ENCODE data around the gene ERLEC1. TPM values are rescaled to one million over a fixed set of nuclear protein-coding genes. Genes with fewer than 3 reads are reported as not detected.

ERLEC1 gene
- total RNA-seq, 1 donor from 2014 or later, result 150 TPM

DNA sequence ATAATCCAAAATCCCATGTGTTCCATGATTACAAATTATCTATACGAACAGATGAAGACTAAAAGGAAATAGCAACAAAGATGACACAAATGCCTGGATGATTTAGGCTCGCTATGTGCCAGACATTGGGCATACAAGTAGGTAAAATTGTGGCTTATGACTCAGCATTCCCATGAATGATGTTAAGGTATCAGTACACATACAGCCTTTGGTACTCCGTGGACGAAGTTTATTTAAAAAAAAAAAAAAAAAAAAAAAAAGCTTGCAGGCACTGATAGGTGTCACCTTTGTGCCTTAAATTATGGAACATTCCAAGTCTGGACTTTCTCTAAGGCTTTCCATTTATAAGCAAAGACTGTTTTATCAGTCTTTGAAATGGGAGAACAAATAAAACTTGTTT, 16.6 kb upstream of the ERLEC1 start:
- Histone ChIP-seq H3K36me3 (peaks cover 0 to 2% of the 10 kb centered on the region in 2 donors), H3K27me3 (no peaks in the 10 kb centered on the region), H3K4me1 (peaks cover 0 to 3% of the 10 kb centered on the region in 2 donors), H3K9me3 (no peaks in the 10 kb centered on the region), H3K4me3 (no peak overlapping the region), H3K27ac (no peak overlapping the region)
- DNase-seq (ENCODE audit: low spot score in 2 of 2), result no peak
- TF ChIP-seq, protein P1, sequence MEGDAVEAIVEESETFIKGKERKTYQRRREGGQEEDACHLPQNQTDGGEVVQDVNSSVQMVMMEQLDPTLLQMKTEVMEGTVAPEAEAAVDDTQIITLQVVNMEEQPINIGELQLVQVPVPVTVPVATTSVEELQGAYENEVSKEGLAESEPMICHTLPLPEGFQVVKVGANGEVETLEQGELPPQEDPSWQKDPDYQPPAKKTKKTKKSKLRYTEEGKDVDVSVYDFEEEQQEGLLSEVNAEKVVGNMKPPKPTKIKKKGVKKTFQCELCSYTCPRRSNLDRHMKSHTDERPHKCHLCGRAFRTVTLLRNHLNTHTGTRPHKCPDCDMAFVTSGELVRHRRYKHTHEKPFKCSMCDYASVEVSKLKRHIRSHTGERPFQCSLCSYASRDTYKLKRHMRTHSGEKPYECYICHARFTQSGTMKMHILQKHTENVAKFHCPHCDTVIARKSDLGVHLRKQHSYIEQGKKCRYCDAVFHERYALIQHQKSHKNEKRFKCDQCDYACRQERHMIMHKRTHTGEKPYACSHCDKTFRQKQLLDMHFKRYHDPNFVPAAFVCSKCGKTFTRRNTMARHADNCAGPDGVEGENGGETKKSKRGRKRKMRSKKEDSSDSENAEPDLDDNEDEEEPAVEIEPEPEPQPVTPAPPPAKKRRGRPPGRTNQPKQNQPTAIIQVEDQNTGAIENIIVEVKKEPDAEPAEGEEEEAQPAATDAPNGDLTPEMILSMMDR (IDR thresholded peaks at IDR 0.05), result no peak
- intact Hi-C loops (cut with DNase I), result no loop called here

DNA sequence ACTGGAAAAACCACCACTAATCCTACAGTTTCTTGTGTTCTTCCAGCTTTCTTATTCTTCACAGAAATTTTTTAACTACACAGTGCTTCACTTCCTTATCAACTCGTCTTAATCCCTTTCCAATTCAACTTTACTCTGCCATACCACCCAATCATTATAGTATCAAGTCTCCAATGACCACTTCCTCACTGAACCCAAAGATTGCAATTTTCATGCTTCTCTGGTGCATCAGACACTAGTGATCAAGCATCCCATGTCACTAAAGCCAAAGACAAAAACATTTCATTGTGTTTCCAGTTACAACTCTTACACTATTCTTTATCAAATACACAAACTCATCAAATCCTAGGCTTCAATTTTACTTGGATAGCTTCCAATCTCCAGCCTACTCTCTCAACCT, 9.7 kb upstream of the ERLEC1 start:
- no peaks in the 10 kb centered on the region for H3K9me3 ChIP-seq
- no peaks in the 10 kb centered on the region for H3K4me1 ChIP-seq
- no peak for DNase-seq (ENCODE audit: low spot score in 2 of 2)
- H3K4me3 ChIP-seq, result no peak overlapping the region
- TF ChIP-seq, protein P1 (IDR thresholded peaks at IDR 0.05), result no peak
- H3K27ac ChIP-seq, result no peak overlapping the region
- peaks cover 0 to 7% of the 10 kb centered on the region in 2 donors for H3K36me3 ChIP-seq
- intact Hi-C loops (cut with DNase I), result no loop called here
- no peaks in the 10 kb centered on the region for H3K27me3 ChIP-seq

DNA sequence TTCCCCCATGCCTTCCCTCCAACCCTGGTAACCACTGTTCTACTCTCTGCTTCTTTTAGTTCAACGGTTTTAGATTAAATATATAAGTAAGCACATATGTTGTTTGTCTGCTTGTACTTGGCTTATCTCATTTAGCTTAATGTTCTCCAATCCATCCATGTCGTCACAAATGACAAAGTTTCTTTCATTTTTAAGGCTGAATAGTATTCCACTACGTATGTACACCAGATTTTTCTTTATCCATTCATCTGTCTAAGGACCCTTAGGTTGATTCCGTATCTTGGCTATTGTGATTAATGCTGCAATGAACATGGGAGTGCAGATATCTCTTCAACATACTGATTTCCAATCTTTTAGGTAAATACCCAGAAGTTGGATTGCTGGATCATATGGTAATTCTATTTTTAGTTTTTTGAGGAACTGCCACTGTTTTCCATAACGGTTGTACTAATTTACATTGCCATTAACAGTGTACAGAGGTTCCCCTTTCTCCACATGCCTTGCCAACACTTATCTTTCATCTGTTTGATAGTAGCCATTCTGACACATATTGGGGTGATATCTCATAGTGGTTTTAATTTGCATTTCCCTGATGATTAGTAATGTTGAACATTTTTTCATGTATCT, 8.2 kb upstream of the ERLEC1 start:
- H3K27ac ChIP-seq, result no peak overlapping the region
- TF ChIP-seq, protein P1 (IDR thresholded peaks at IDR 0.05), result no peak
- intact Hi-C loops (cut with DNase I), result no loop called here

DNA sequence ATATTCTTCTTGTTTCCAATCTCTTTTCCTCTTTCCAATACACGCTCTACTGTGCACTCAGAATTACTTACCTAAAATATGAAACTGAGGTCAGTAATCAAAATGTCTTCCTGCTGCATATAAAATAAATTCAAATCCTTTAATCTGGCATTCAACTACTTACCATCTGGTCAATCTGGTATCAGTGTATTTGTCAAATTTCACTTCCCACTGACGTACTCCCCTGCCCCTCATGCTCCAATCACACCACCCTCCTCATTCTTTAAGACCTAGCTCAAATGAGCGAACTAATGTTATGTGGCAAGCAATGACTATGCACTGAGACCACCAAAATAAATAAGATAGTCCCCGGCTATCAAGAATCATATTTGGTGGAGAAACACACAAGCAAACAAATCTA, 6.8 kb upstream of the ERLEC1 start:
- H3K4me1 ChIP-seq, result peaks cover 0 to 3% of the 10 kb centered on the region in 2 donors
- no peak for DNase-seq (ENCODE audit: low spot score in 2 of 2)
- peaks cover 0 to 7% of the 10 kb centered on the region in 2 donors for H3K36me3 ChIP-seq
- H3K9me3 ChIP-seq, result no peaks in the 10 kb centered on the region
- H3K4me3 ChIP-seq, result no peak overlapping the region
- TF ChIP-seq, protein P1 (IDR thresholded peaks at IDR 0.05), result no peak
- no peaks in the 10 kb centered on the region for H3K27me3 ChIP-seq
- H3K27ac ChIP-seq, result no peak overlapping the region
- intact Hi-C loops (cut with DNase I), result loop anchor here (5.0 kb wide), 1 partner anchor 1837 kb away; the partner anchor contains the start of gene PPP4R3B

More for the DNA sequence above, 8.2 kb upstream of the ERLEC1 start:
- H3K9me3 ChIP-seq, result no peaks in the 10 kb centered on the region
- no peaks in the 10 kb centered on the region for H3K4me1 ChIP-seq
- DNase-seq (ENCODE audit: low spot score in 2 of 2), result no peak
- H3K27me3 ChIP-seq, result no peaks in the 10 kb centered on the region
- peaks cover 0 to 7% of the 10 kb centered on the region in 2 donors for H3K36me3 ChIP-seq
- H3K4me3 ChIP-seq, result no peak overlapping the region

DNA sequence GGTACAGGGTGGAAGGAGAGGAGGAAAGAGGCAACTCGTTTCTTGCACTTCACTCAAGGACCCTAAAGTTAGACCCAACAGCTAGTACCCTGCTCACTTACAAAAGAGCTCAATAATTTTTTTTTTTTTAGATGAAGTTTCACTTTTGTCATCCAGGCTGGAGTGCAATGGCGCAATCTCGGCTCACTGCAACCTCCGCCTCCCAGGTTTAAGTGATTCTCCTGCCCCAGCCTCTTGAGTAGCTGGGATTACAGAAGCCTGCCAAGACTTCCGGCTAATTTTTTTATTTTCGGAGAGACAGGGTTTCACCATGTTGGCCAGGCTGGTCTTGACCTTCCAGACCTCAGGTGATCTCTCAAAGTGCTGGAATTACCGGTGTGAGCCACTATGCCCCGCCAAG, 4.2 kb upstream of the ERLEC1 start:
- peaks cover 0 to 9% of the 10 kb centered on the region in 2 donors for H3K4me1 ChIP-seq
- no peaks in the 10 kb centered on the region for H3K9me3 ChIP-seq
- TF ChIP-seq, protein P1 (IDR thresholded peaks at IDR 0.05), result no peak
- no peak overlapping the region for H3K27ac ChIP-seq
- H3K4me3 ChIP-seq, result no peak overlapping the region
- intact Hi-C loops (cut with DNase I), result loop anchor here (5.0 kb wide), 1 partner anchor 1835 kb away; the partner anchor contains the start of gene PPP4R3B
- DNase-seq (ENCODE audit: low spot score in 2 of 2), result no peak
- no peaks in the 10 kb centered on the region for H3K27me3 ChIP-seq
- no peaks in the 10 kb centered on the region for H3K36me3 ChIP-seq
